Right lobe of liver (tissue), 6 donors: ENCODE data around the gene MYO5B. TPM values are rescaled to one million over a fixed set of nuclear protein-coding genes. Genes with fewer than 3 reads are reported as not detected.
A peak's percentile ranks its signal among the peaks of the same experiment; 100 is the strongest.

Source experiments
- ATAC-seq, 4 donors: fragments of 200-7000 bp; cut with Tn5 transposase; one replicate each; pipeline ENCODE4 v1.9.1; 2020; ENCODE audit warnings: mild to moderate bottlenecking in 4 of 4, moderate library complexity in 4 of 4
- DNase-seq, 3 donors: peaks; one replicate each; pipeline ENCODE4 v3.0.0-alpha.2; 2020
- H3K27ac ChIP-seq, 3 donors: fragments of 200-600 bp; one replicate each; pipeline ENCODE4 v1.8.0; 2022
- H3K27me3 ChIP-seq, 2 donors: fragments of 200-600 bp; one replicate each; pipeline ENCODE4 v1.8.0; 2022
- H3K36me3 ChIP-seq, 4 donors: fragments of 200-600 bp; sonication (generic) in 1 of 4; one replicate each; pipeline versions ENCODE4 v1.5.1 to v1.8.0; 2017 to 2022; ENCODE audit warnings: control low read depth in 1 of 4
- H3K4me1 ChIP-seq, 4 donors: fragments of 200-600 bp; sonication (generic) in 1 of 4; one replicate each; pipeline versions ENCODE4 v1.5.1 to v1.8.0; 2017 to 2022; ENCODE audit warnings: control low read depth in 1 of 4
- H3K4me3 ChIP-seq, 3 donors: fragments of 200-600 bp; one replicate each; pipeline ENCODE4 v1.8.0; 2022
- H3K9me3 ChIP-seq, 4 donors: fragments of 200-600 bp; sonication (generic) in 1 of 4; one replicate each; pipeline versions ENCODE4 v1.5.1 to v1.8.0; 2017 to 2022; ENCODE audit warnings: control low read depth in 1 of 4
- POLR2A ChIP-seq: fragments of 450-650 bp; IDR thresholded peaks from one replicate; pipeline ENCODE4 v1.6.1; 2017; ENCODE audit warnings: antibody characterized with exemption, mild to moderate bottlenecking
- WGBS: methylation state at CpG from one replicate; pipeline ENCODE4 v1.1.6; 2018; ENCODE audit warnings: low coverage, low lambda C conversion rate; ENCODE audit not compliant: insufficient coverage; ENCODE audit errors: missing lambda C conversion rate; 5-methylcytosine and 5-hydroxymethylcytosine counted together
- intact Hi-C, 2 donors: fragments of 100-400 bp; cut with DNase I; formaldehyde crosslinking; loops; one replicate each; pipeline versions ENCODE4 v1.11.2 to v1.14.1; 2022
- total RNA-seq, 6 experiments: library from RNA; depleted of rRNA in 2 of 6; stranded (reverse); fragments of >200 nt in 2 of 6; fragmentation: NEBNext Ultra II Directional in 3 of 6; extraction: Animal tissue kit (Norgen Biotek cat#: 25700) in 3 of 6; gene quantifications; one replicate each; pipeline versions ENCODE4 v1.1.0 to v1.2.4, GENCODE V29; 2016 to 2023
- TF ChIP-seq, protein P1 (sequence below), 4 donors: fragments of 200-600 bp in 3 of 4; fragments of 450-650 bp in 1 of 4; IDR thresholded peaks; one replicate each; pipeline versions ENCODE4 v1.5.1 to v1.8.0; 2016 to 2022; ENCODE audit warnings: antibody characterized with exemption in 4 of 4, mild to moderate bottlenecking in 2 of 4
- donor health status: DM: no; HTN: yes; CAD: no.
- donor health status: DM: no; HTN: no; CAD: no.
- donor health status: DM: no; HTN: no; CAD: no.
- donor health status: DM: no; HTN: yes; CAD: no.
- donor health status: DM: no; HTN: yes; CAD: no.

MYO5B gene
- total RNA-seq, 6 experiments from 2014 or later = 13.4 to 25.1 (median 16.6) TPM

DNA sequence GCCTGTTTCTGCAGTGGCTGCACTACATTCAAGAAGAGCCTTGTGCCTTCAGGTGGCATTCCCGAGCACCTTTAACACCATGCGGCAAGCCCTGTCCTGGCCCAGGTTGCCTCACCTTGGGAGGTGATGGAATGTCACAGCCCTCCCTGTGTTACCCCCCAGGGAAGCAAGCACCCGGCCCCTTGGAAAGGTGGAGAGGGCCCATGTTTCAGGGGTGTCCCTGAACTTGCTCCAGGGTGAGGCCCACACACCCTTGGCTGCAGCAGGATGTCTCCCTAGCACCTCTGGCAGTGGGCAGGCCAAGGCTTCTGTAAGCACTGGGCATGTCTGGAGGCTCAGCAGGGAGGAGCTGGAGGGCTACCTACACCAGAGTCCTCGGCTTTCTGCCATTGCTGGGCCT lies 352.3 kb downstream of the MYO5B start:
- H3K27me3 ChIP-seq = no peaks in the 10 kb centered on the region
- H3K4me1 ChIP-seq = peaks cover 0 to 21% (median 10%) of the 10 kb centered on the region in 4 donors
- DNase-seq = peak in 1 of 3 donors; percentile 38
- H3K9me3 ChIP-seq = no peaks in the 10 kb centered on the region
- intact Hi-C loops = loop anchor here in 1 of 2 donors (10.0 kb wide), 1 partner anchor 328 kb away; no protein-coding TSS in a partner anchor
- WGBS = no CpG with 5 or more reads among the region's 4 CpGs
- TF ChIP-seq, protein P1, sequence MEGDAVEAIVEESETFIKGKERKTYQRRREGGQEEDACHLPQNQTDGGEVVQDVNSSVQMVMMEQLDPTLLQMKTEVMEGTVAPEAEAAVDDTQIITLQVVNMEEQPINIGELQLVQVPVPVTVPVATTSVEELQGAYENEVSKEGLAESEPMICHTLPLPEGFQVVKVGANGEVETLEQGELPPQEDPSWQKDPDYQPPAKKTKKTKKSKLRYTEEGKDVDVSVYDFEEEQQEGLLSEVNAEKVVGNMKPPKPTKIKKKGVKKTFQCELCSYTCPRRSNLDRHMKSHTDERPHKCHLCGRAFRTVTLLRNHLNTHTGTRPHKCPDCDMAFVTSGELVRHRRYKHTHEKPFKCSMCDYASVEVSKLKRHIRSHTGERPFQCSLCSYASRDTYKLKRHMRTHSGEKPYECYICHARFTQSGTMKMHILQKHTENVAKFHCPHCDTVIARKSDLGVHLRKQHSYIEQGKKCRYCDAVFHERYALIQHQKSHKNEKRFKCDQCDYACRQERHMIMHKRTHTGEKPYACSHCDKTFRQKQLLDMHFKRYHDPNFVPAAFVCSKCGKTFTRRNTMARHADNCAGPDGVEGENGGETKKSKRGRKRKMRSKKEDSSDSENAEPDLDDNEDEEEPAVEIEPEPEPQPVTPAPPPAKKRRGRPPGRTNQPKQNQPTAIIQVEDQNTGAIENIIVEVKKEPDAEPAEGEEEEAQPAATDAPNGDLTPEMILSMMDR (IDR thresholded peaks at IDR 0.05) = no peak
- no peak for TF ChIP-seq POLR2A
- ATAC-seq = no peak
- H3K27ac ChIP-seq = no peak overlapping the region
- H3K4me3 ChIP-seq = no peak overlapping the region
- H3K36me3 ChIP-seq = no peaks in the 10 kb centered on the region

DNA sequence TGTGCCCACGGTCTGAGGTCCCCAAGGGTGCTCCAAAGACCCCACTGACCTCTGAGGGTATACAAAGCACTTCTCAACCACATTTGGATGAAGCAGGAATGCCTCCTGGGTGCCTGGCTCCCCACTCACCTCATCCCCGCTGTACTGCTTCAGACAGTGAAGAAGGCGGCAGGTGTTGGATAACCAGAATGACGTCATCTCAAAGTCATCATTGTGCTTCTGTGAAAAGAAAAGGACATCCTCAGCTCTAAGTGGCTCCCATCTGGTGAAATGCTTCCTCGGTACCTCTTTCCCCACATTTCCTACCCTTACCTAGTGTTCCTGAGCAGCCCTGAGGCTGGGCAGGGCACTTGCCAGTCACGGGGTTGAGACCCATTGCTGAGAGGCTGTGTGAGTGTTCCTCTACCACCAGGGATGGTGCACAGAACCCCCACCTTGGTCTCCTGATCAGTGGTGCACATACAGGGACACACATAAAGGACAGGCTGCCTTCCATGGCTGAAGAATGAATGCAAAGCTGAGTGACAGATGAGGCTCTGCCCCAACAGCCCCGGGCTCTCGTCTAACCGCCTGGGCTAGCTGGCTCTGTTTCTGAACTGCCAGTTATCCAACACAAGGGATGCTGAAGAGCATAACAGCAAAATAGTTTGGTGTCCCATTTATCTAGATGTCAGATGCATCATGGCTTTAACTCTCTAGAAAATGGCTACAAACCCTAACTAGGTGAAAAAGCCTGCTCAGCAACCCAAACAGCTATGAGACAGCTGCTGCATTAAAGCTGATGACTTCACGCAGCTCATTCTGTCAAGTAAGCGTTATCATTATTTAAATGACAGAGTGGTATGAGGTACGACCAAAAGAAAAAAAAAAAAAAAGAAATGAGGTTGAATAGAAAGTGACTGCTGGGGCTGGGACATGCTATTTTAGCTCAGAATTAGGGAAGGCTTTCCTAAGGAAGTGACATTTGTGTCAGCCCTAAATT lies 353.4 kb downstream of the MYO5B start:
- TF ChIP-seq, protein P1 (IDR thresholded peaks at IDR 0.05) = no peak
- no peak for TF ChIP-seq POLR2A
- Histone ChIP-seq H3K4me1 (peaks cover 0 to 33% (median 14%) of the 10 kb centered on the region in 4 donors), H3K27ac (no peak overlapping the region), H3K9me3 (no peaks in the 10 kb centered on the region), H3K4me3 (no peak overlapping the region), H3K27me3 (no peaks in the 10 kb centered on the region), H3K36me3 (no peaks in the 10 kb centered on the region)
- WGBS = 79% methylated on average over 11 of the region's 12 CpGs
- DNase-seq (no peak), ATAC-seq (no peak)
- intact Hi-C loops = loop anchor here in 1 of 2 donors (10.0 kb wide), 1 partner anchor 327 kb away; no protein-coding TSS in a partner anchor

DNA sequence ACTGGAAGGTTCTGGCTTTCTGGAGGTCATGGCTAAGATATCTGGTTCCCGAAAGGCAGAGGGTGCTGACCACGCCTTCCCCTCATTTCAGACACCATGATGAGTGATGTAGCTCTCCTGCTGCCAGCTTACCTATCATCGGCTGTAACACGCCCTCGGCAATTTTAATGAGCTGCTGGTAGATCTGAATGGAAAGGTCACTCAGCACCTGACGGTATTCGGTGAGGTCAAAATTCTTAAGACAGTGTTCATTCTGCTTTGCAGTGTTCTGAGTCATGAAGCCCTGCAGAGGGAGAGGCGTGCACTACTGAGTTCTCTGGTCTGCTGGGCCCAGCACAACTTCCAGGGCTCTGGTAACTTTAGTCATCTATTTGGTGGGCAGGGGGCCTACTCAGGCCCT lies 355.9 kb downstream of the MYO5B start:
- no peaks in the 10 kb centered on the region for H3K36me3 ChIP-seq
- intact Hi-C loops = no loop called here
- H3K27me3 ChIP-seq = no peaks in the 10 kb centered on the region
- no peak for TF ChIP-seq POLR2A
- TF ChIP-seq, protein P1 (IDR thresholded peaks at IDR 0.05) = no peak
- peaks cover 0 to 56% (median 20%) of the 10 kb centered on the region in 4 donors for H3K4me1 ChIP-seq
- H3K9me3 ChIP-seq = no peaks in the 10 kb centered on the region
- DNase-seq (no peak), ATAC-seq (no peak)
- 90% methylated on average over 5 of the region's 8 CpGs for WGBS
- H3K4me3 ChIP-seq = no peak overlapping the region
- H3K27ac ChIP-seq = peak overlapping the region in 1 of 3 donors; percentile 83

DNA sequence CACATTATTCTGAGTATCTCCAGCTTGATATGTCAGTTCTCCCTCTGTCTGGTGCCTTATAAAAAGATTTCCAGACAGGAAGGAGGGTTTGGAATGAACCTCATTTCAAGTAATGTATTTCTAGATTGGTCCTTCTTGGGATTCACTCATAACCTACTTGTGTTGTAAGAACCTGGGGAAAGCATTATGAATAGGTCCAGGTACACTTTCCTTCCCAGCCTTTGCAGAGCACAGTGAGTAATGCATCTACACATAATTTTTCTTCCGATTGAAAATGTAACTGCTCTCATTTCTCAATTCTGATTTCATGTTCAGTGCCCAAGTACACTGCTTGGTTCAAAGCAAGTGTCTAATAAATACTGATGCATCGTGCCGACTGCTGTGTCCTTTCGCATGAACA lies 356.6 kb downstream of the MYO5B start:
- WGBS = 58% methylated on average over 4 of the region's 4 CpGs
- Histone ChIP-seq H3K4me3 (no peak overlapping the region), H3K27me3 (no peaks in the 10 kb centered on the region), H3K36me3 (no peaks in the 10 kb centered on the region), H3K4me1 (peaks cover 0 to 61% (median 23%) of the 10 kb centered on the region in 4 donors), H3K27ac (peak overlapping the region; percentile 69 to 91 (median 83)), H3K9me3 (no peaks in the 10 kb centered on the region)
- ATAC-seq = peak in 2 of 4 donors; percentile 1 to 3
- DNase-seq = no peak
- TF ChIP-seq POLR2A = no peak
- TF ChIP-seq, protein P1 (IDR thresholded peaks at IDR 0.05) = no peak
- intact Hi-C loops = no loop called here
